GM12878 (cell line): ENCODE results near the gene RSRP1. TPM values are rescaled to one million over a fixed set of nuclear protein-coding genes. Genes with fewer than 3 reads are reported as not detected.
A peak's percentile ranks its signal among the peaks of the same experiment; 100 is the strongest.

Experiments
- HDGF ChIP-seq: fragments of 450-650 bp; IDR thresholded peaks from 2 replicates; pipeline ENCODE4 v1.6.1; 2016; ENCODE audit warnings: antibody characterized with exemption
- JUNB ChIP-seq: IDR thresholded peaks from 2 replicates; pipeline ENCODE4 v1.6.1; 2016; ENCODE audit warnings: antibody characterized with exemption, mild to moderate bottlenecking
- LARP7 ChIP-seq: fragments of 450-650 bp; IDR thresholded peaks from 2 replicates; pipeline ENCODE4 v1.6.1; 2017; ENCODE audit warnings: mild to moderate bottlenecking
- MYB ChIP-seq: fragments of 150-350 bp; IDR thresholded peaks from 2 replicates; pipeline ENCODE4 v1.6.1; 2014; ENCODE audit warnings: mild to moderate bottlenecking, low read depth, low read length, borderline replicate concordance
- POU2F2 ChIP-seq: IDR thresholded peaks from 3 replicates; pipeline ENCODE4 v1.6.1; 2011; ENCODE audit warnings: low read depth, mild to moderate bottlenecking, low read length, borderline replicate concordance
- RCOR1 ChIP-seq: conservative IDR thresholded peaks from 2 replicates; pipeline ENCODE4 v1.6.1; 2012; ENCODE audit warnings: low read depth, low read length, improper control_type of control experiment
- SKIL ChIP-seq: fragments of 450-650 bp; IDR thresholded peaks from 2 replicates; pipeline ENCODE4 v1.6.1; 2017; ENCODE audit warnings: mild to moderate bottlenecking, low read depth, inconsistent platforms; ENCODE audit not compliant: poor library complexity, severe bottlenecking
- SMC3 ChIP-seq: IDR thresholded peaks from 2 replicates; pipeline ENCODE4 v1.6.1; 2011; ENCODE audit warnings: low read length, improper control_type of control experiment, borderline replicate concordance
- TCF12 ChIP-seq: IDR thresholded peaks from 2 replicates; pipeline ENCODE4 v1.6.1; 2011; ENCODE audit warnings: low read depth, mild to moderate bottlenecking, low read length
- ZBTB33 ChIP-seq: fragments of 450-650 bp; IDR thresholded peaks from 2 replicates; pipeline ENCODE4 v1.6.1; 2017; ENCODE audit warnings: mild to moderate bottlenecking
- ZNF592 ChIP-seq: fragments of 450-650 bp; IDR thresholded peaks from 2 replicates; pipeline ENCODE4 v1.6.1; 2017; ENCODE audit warnings: mild to moderate bottlenecking, moderate library complexity
- ZNF622 ChIP-seq: fragments of 450-650 bp; IDR thresholded peaks from 2 replicates; pipeline ENCODE4 v1.6.1; 2017; ENCODE audit warnings: mild to moderate bottlenecking, inconsistent platforms
- polyA plus RNA-seq, 11 experiments: library from polyadenylated mRNA; depleted of rRNA in 4 of 11; unstranded in 6 of 11; stranded (reverse) in 5 of 11; fragments of >200 nt; fragmentation: Nextera tagmentation in 4 of 11; fragmentation: Illumina TruSeq in 1 of 11; extraction: Ambion mirVana in 4 of 11; extraction: Trizol in 1 of 11; gene quantifications; 1 replicate in 1 of 11; 2 replicates in 10 of 11; pipeline versions ENCODE4 v1.2.1 to v1.2.3, GENCODE V29; 2011 to 2016; ENCODE audit warnings: inconsistent platforms in 2 of 11, missing spikeins in 2 of 11, low read depth in 1 of 11
- total RNA-seq, 4 experiments: library from RNA; depleted of rRNA in 3 of 4; stranded (reverse); fragments of >200 nt in 3 of 4; fragmentation: Illumina TruSeq in 1 of 4; extraction: Trizol in 1 of 4; gene quantifications; 2 replicates each; pipeline versions ENCODE4 v1.2.1 to v1.2.3, GENCODE V29; 2013 to 2021
- TF ChIP-seq, protein P1 (sequence below): IDR thresholded peaks from 2 replicates; pipeline ENCODE4 v1.6.1; 2012; ENCODE audit warnings: low read depth, low read length, improper control_type of control experiment
- TF ChIP-seq, protein P2 (sequence below): fragments of 450-650 bp; formaldehyde crosslinking; IDR thresholded peaks from 2 replicates; pipeline ENCODE4 v1.4.0; 2020; ENCODE audit warnings: mild to moderate bottlenecking, moderate library complexity

The RSRP1 gene
- total and polyA plus RNA-seq, 10 of the 15 experiments (the other 5 are each of a cell fraction or from before 2014, with no cell fraction given), result 23.5 to 128 (median 90.0) TPM

DNA sequence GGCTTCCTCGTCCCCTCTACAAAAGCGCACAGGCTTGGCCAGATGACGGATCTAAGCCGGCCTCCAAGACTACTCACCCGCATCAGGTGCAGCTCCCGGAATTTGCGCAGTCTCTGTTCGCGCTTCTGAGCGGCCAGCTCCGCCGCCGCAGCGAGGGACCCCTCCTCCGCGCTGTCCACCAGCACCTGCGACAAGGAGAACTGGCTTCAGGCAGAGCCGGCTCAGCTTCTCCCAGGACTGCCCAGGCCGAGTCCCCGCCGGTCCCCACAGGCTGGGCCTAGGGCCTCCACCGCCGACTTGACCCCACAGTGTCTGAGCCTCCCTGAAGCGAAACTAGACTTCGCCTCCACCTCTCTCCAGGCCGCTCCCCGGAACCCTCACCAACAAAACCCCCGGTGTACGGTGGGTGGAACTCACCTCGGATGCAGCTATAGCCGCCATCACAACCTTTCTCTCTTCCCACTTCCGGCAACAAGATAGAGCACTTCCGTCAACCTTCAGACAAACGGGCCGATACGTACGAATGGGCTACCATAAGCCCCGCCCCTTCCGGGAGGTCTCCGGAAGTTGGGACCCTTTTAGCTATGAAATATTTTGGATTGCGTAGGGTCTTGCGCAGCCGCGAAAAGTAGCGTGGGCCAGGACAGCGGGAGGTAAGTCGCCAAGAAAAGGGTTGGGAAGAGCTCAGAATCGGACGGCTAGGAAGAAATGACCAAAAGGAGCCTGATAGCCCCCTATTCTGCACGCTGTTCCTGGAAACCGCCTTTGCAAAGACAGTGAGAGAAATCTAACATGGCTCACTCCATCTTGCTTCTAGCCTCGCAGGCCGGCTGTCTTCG is 15.0 kb downstream of the RSRP1 start, which contains the start of gene SYF2 (continued):
- TF ChIP-seq ZNF592 (peak; percentile 94), JUNB (no peak), RCOR1 (no peak), MYB (no peak), HDGF (0 out of 2 replicates have a peak, but pooled peaks have one; percentile 41), LARP7 (peak; percentile 76), ZBTB33 (no peak), POU2F2 (peak; percentile 34; the same call in 2 of the 3 replicates), SKIL (peak; percentile 43), SMC3 (0 out of 2 replicates have a peak, but pooled peaks have one; percentile 1), ZNF622 (no peak), TCF12 (peak; percentile 31; the same call in 1 of the 2 replicates)
- TF ChIP-seq, protein P1, sequence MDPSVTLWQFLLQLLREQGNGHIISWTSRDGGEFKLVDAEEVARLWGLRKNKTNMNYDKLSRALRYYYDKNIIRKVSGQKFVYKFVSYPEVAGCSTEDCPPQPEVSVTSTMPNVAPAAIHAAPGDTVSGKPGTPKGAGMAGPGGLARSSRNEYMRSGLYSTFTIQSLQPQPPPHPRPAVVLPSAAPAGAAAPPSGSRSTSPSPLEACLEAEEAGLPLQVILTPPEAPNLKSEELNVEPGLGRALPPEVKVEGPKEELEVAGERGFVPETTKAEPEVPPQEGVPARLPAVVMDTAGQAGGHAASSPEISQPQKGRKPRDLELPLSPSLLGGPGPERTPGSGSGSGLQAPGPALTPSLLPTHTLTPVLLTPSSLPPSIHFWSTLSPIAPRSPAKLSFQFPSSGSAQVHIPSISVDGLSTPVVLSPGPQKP, result peak; percentile 87
- TF ChIP-seq, protein P2, sequence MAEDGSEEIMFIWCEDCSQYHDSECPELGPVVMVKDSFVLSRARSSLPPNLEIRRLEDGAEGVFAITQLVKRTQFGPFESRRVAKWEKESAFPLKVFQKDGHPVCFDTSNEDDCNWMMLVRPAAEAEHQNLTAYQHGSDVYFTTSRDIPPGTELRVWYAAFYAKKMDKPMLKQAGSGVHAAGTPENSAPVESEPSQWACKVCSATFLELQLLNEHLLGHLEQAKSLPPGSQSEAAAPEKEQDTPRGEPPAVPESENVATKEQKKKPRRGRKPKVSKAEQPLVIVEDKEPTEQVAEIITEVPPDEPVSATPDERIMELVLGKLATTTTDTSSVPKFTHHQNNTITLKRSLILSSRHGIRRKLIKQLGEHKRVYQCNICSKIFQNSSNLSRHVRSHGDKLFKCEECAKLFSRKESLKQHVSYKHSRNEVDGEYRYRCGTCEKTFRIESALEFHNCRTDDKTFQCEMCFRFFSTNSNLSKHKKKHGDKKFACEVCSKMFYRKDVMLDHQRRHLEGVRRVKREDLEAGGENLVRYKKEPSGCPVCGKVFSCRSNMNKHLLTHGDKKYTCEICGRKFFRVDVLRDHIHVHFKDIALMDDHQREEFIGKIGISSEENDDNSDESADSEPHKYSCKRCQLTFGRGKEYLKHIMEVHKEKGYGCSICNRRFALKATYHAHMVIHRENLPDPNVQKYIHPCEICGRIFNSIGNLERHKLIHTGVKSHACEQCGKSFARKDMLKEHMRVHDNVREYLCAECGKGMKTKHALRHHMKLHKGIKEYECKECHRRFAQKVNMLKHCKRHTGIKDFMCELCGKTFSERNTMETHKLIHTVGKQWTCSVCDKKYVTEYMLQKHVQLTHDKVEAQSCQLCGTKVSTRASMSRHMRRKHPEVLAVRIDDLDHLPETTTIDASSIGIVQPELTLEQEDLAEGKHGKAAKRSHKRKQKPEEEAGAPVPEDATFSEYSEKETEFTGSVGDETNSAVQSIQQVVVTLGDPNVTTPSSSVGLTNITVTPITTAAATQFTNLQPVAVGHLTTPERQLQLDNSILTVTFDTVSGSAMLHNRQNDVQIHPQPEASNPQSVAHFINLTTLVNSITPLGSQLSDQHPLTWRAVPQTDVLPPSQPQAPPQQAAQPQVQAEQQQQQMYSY (CRISPR knock-in tag), result no peak
